Small intestine (tissue), 16 donors: ENCODE data around the gene GOLGA8F. TPM values are rescaled to one million over a fixed set of nuclear protein-coding genes. Genes with fewer than 3 reads are reported as not detected.
"Not testable (repeated sequence)": the region's sequence is repeated elsewhere in the genome, so short reads cannot be mapped to it uniquely, and the experiment has no call there.

Experiments used
- DNase-seq, 2 donors: peaks; one replicate each; pipeline versions ENCODE4 v3.0.0 to v3.0.0-alpha.2; 2013
- FAIRE-seq: peaks from 2 replicates; lab custom pipeline; 2012; peaks lifted over from hg19 to GRCh38; lab: Jason Lieb, UNC
- H3K27ac ChIP-seq, 3 donors: one replicate each; pipeline ENCODE4 v1.5.1; 2013; ENCODE audit warnings: low read length in 2 of 3, mild to moderate bottlenecking in 2 of 3, control low read depth in 1 of 3, inconsistent platforms in 1 of 3, low read depth in 1 of 3, moderate library complexity in 1 of 3
- H3K27me3 ChIP-seq, 3 donors: one replicate each; pipeline ENCODE4 v1.6.1; 2013; ENCODE audit warnings: low read length in 3 of 3, inconsistent platforms in 1 of 3; ENCODE audit not compliant: control insufficient read depth in 3 of 3, insufficient read depth in 3 of 3
- H3K36me3 ChIP-seq, 3 donors: one replicate each; pipeline ENCODE4 v1.6.1; 2013; ENCODE audit warnings: low read length in 3 of 3, inconsistent platforms in 1 of 3, low read depth in 1 of 3, mild to moderate bottlenecking in 1 of 3, moderate library complexity in 1 of 3; ENCODE audit not compliant: control insufficient read depth in 3 of 3, insufficient read depth in 2 of 3
- H3K4me1 ChIP-seq, 3 donors: one replicate each; pipeline ENCODE4 v1.6.1; 2013; ENCODE audit warnings: low read length in 2 of 3, inconsistent platforms in 1 of 3, low read depth in 1 of 3, mild to moderate bottlenecking in 1 of 3, moderate library complexity in 1 of 3; ENCODE audit not compliant: control insufficient read depth in 3 of 3, insufficient read depth in 2 of 3
- H3K4me3 ChIP-seq, 3 donors: one replicate each; pipeline ENCODE4 v1.5.1; 2013; ENCODE audit warnings: low read length in 3 of 3, control low read depth in 1 of 3, inconsistent platforms in 1 of 3, low read depth in 1 of 3, mild to moderate bottlenecking in 1 of 3, moderate library complexity in 1 of 3
- H3K9me3 ChIP-seq, 2 donors: one replicate each; pipeline ENCODE4 v1.6.1; 2013; ENCODE audit warnings: low read depth in 1 of 2, low read length in 1 of 2; ENCODE audit not compliant: control insufficient read depth in 2 of 2, insufficient read depth in 1 of 2
- WGBS, 3 donors: extraction: QIAGEN DNeasy Blood & Tissue Kit; methylation state at CpG; one replicate each; pipeline ENCODE4 v1.1.7; 2013; 5-methylcytosine and 5-hydroxymethylcytosine counted together
- long read RNA-seq, 10 donors: transcript quantifications; one replicate each; lab custom pipeline, GENCODE V29; 2026
- polyA plus RNA-seq, 4 donors: library from polyadenylated mRNA; stranded (reverse) in 3 of 4; unstranded in 1 of 4; fragments of 200-250 nt in 3 of 4; fragments of 120-200 nt in 1 of 4; gene quantifications; one replicate each; pipeline versions ENCODE4 v1.2.1 to v1.2.3, GENCODE V29; 2013
- donor health status: healthy with polysubstance abuse.
- donor health status: control.
- donor health status: control.
- donor health status: Bipolar disorder and iron deficiency.
- donor health status: healthy.

Gene GOLGA8F
- not detected for polyA plus RNA-seq
- long read RNA-seq, donor 1: 0 reads
- long read RNA-seq, donor 2: 0 reads
- long read RNA-seq, donor 3: 0 reads
- long read RNA-seq, donor 4: 0 reads
- long read RNA-seq, donor 5: 0 reads
- long read RNA-seq, donor 6: 0 reads
- long read RNA-seq, donor 7: 0 reads
- long read RNA-seq, donor 8: 0 reads
- long read RNA-seq, donor 9: 0 reads
- long read RNA-seq, donor 10: 0 reads

GRCh38 chr15:28378364-28378763 lies at the start of gene GOLGA8F:
TSS of gene GOLGA8F (plus strand) at chr15:28378664. CDS start at chr15:28378762, 98 bp downstream.
- not testable (repeated sequence) for H3K4me3 ChIP-seq, FAIRE-seq, H3K9me3 ChIP-seq, DNase-seq, H3K27me3 ChIP-seq, H3K27ac ChIP-seq, H3K36me3 ChIP-seq, H3K4me1 ChIP-seq
- no CpG with 5 or more reads among the region's 8 CpGs for WGBS, 3 donors

- not testable (repeated sequence) for H3K4me1 ChIP-seq, H3K36me3 ChIP-seq, H3K9me3 ChIP-seq, H3K4me3 ChIP-seq, H3K27ac ChIP-seq, H3K27me3 ChIP-seq, FAIRE-seq, DNase-seq
- no CpG with 5 or more reads among the region's 7 CpGs for WGBS, 3 donors
Measured at GRCh38 chr15:28357984-28358383, 20.5 kb upstream of the GOLGA8F start, which contains the start of gene GOLGA6L24. TSS of gene GOLGA6L24 (minus strand) at chr15:28358084. CDS start at chr15:28358023, 61 bp downstream.

- FAIRE-seq, H3K27ac ChIP-seq, DNase-seq, H3K36me3 ChIP-seq, H3K9me3 ChIP-seq, H3K27me3 ChIP-seq, H3K4me3 ChIP-seq, H3K4me1 ChIP-seq: not testable (repeated sequence)
- WGBS, 3 donors: 92 to 97% (median 94%) methylated on average over 6 to 13 of the region's 17 CpGs
Measured at GRCh38 chr15:28365502-28365901, 13.0 kb upstream of the GOLGA8F start.

GRCh38 chr15:28380053-28380452 lies 1.6 kb downstream of the GOLGA8F start:
- H3K27ac ChIP-seq, H3K4me3 ChIP-seq, H3K9me3 ChIP-seq, H3K4me1 ChIP-seq, H3K36me3 ChIP-seq, DNase-seq, H3K27me3 ChIP-seq, FAIRE-seq: not testable (repeated sequence)
- WGBS, 3 donors: 10 to 41% (median 10%) methylated on average over 2 of the region's 3 CpGs

GRCh38 chr15:28396022-28396421 lies 17.6 kb downstream of the GOLGA8F start:
- 68 to 80% methylated on average over 2 of the region's 11 CpGs; no CpG with 5 or more reads in 1 of the 3 donors for WGBS, 3 donors
- not testable (repeated sequence) for FAIRE-seq, DNase-seq

GRCh38 chr15:28402774-28403435 lies 24.4 kb downstream of the GOLGA8F start:
- not testable (repeated sequence) for DNase-seq, H3K36me3 ChIP-seq, H3K4me1 ChIP-seq, FAIRE-seq, H3K27ac ChIP-seq, H3K9me3 ChIP-seq, H3K4me3 ChIP-seq, H3K27me3 ChIP-seq
- WGBS, 3 donors: no CpG with 5 or more reads among the region's 64 CpGs

More at GRCh38 chr15:28396022-28396421, 17.6 kb downstream of the GOLGA8F start:
- H3K9me3 ChIP-seq, H3K36me3 ChIP-seq, H3K4me3 ChIP-seq, H3K4me1 ChIP-seq, H3K27ac ChIP-seq, H3K27me3 ChIP-seq: not testable (repeated sequence)

- H3K4me3 ChIP-seq, H3K27me3 ChIP-seq, H3K9me3 ChIP-seq, H3K4me1 ChIP-seq, H3K36me3 ChIP-seq, H3K27ac ChIP-seq: not testable (repeated sequence)
- FAIRE-seq (peak; percentile 96), DNase-seq (peak in 1 of 2 donors; percentile 0)
- 72 to 86% (median 84%) methylated on average over 1 of the region's 3 CpGs for WGBS, 3 donors
Measured at GRCh38 chr15:28420470-28420869, 42.0 kb downstream of the GOLGA8F start.

- not testable (repeated sequence) for H3K36me3 ChIP-seq, DNase-seq, H3K9me3 ChIP-seq, H3K4me1 ChIP-seq, H3K27ac ChIP-seq, H3K27me3 ChIP-seq, H3K4me3 ChIP-seq
- no CpG with 5 or more reads among the region's 3 CpGs for WGBS, 3 donors
- peak; percentile 57 for FAIRE-seq
Measured at GRCh38 chr15:28435594-28435993, 57.1 kb downstream of the GOLGA8F start.
